Measurements from ENCODE around the gene CACNA1C. TPM values are rescaled to one million over a fixed set of nuclear protein-coding genes. Genes with fewer than 3 reads are reported as not detected.

The CACNA1C gene
- total RNA-seq, 2 donors from 2014 or later, result 0.86 to 6.3 TPM

- H3K4me1 Mint-ChIP-seq, result peaks cover 38% of the 10 kb centered on the region
- no peak overlapping the region for H3K27ac Mint-ChIP-seq
- H3K9me3 ChIP-seq (ENCODE audit: control insufficient read depth, low read length), result no peaks in the 10 kb centered on the region
- no peaks in the 10 kb centered on the region for H3K36me3 Mint-ChIP-seq (ENCODE audit: low read depth)
- TF ChIP-seq CTCF (conservative IDR thresholded peaks at IDR 0.05), result peak; percentile 100
- no peaks in the 10 kb centered on the region for H3K4me1 ChIP-seq (ENCODE audit: control insufficient read depth, insufficient read depth, low read length)
- WGBS, 2 experiments (ENCODE audit: insufficient coverage in 1 of 2, insufficient read length in 1 of 2), result 31 to 55% methylated on average over 2 to 8 of the region's 8 CpGs
- no peaks in the 10 kb centered on the region for H3K27me3 ChIP-seq (ENCODE audit: control insufficient read depth, insufficient read depth, low read length, poor library complexity, severe bottlenecking)
- H3K9me3 Mint-ChIP-seq, result peaks cover 8% of the 10 kb centered on the region
- H3K4me3 Mint-ChIP-seq, result no peak overlapping the region
- H3K4me3 ChIP-seq (ENCODE audit: low read length), result no peak overlapping the region
- H3K27ac ChIP-seq (ENCODE audit: low read depth, low read length), result peak overlapping the region; percentile 14
- H3K36me3 ChIP-seq (ENCODE audit: control insufficient read depth, insufficient read depth, low read length), result no peaks in the 10 kb centered on the region
- peak; percentile 99 for DNase-seq
- no peaks in the 10 kb centered on the region for H3K27me3 Mint-ChIP-seq (ENCODE audit: insufficient read depth)
- no peak overlapping the region for H3K9ac ChIP-seq (ENCODE audit: extremely low read depth, low read length, poor library complexity, severe bottlenecking)
Observed at GRCh38 chr12:2284857-2285256, 232.1 kb downstream of the CACNA1C start.

- no peak for DNase-seq
- no peaks in the 10 kb centered on the region for H3K9me3 ChIP-seq (ENCODE audit: control insufficient read depth, low read length)
- no peak for TF ChIP-seq CTCF (conservative IDR thresholded peaks at IDR 0.05)
- no peak overlapping the region for H3K4me3 Mint-ChIP-seq
- no peak overlapping the region for H3K27ac Mint-ChIP-seq
- 91 to 97% methylated on average over 14 of the region's 14 CpGs for WGBS, 2 experiments (ENCODE audit: insufficient coverage in 1 of 2, insufficient read length in 1 of 2)
- H3K36me3 ChIP-seq (ENCODE audit: control insufficient read depth, insufficient read depth, low read length), result no peaks in the 10 kb centered on the region
- H3K27me3 ChIP-seq (ENCODE audit: control insufficient read depth, insufficient read depth, low read length, poor library complexity, severe bottlenecking), result no peaks in the 10 kb centered on the region
- H3K4me3 ChIP-seq (ENCODE audit: low read length), result no peak overlapping the region
- no peaks in the 10 kb centered on the region for H3K27me3 Mint-ChIP-seq (ENCODE audit: insufficient read depth)
- no peak overlapping the region for H3K9ac ChIP-seq (ENCODE audit: extremely low read depth, low read length, poor library complexity, severe bottlenecking)
- H3K36me3 Mint-ChIP-seq (ENCODE audit: low read depth), result no peaks in the 10 kb centered on the region
- H3K9me3 Mint-ChIP-seq, result peaks cover 8% of the 10 kb centered on the region
- no peaks in the 10 kb centered on the region for H3K4me1 ChIP-seq (ENCODE audit: control insufficient read depth, insufficient read depth, low read length)
- no peak overlapping the region for H3K27ac ChIP-seq (ENCODE audit: low read depth, low read length)
- peaks cover 38% of the 10 kb centered on the region for H3K4me1 Mint-ChIP-seq
Observed at GRCh38 chr12:2285462-2285861, 232.7 kb downstream of the CACNA1C start.

GRCh38 chr12:2286047-2286446 lies 233.3 kb downstream of the CACNA1C start:
- Histone ChIP-seq H3K9me3 (ENCODE audit: control insufficient read depth, low read length) (no peaks in the 10 kb centered on the region), H3K4me3 (ENCODE audit: low read length) (no peak overlapping the region), H3K36me3 (ENCODE audit: control insufficient read depth, insufficient read depth, low read length) (no peaks in the 10 kb centered on the region), H3K27me3 (ENCODE audit: control insufficient read depth, insufficient read depth, low read length, poor library complexity, severe bottlenecking) (no peaks in the 10 kb centered on the region), H3K9ac (ENCODE audit: extremely low read depth, low read length, poor library complexity, severe bottlenecking) (no peak overlapping the region), H3K4me1 (ENCODE audit: control insufficient read depth, insufficient read depth, low read length) (no peaks in the 10 kb centered on the region), H3K27ac (ENCODE audit: low read depth, low read length) (no peak overlapping the region)
- Mint-ChIP-seq H3K36me3 (ENCODE audit: low read depth) (no peaks in the 10 kb centered on the region), H3K27me3 (ENCODE audit: insufficient read depth) (no peaks in the 10 kb centered on the region), H3K27ac (no peak overlapping the region), H3K4me1 (peaks cover 38% of the 10 kb centered on the region), H3K9me3 (peaks cover 5% of the 10 kb centered on the region), H3K4me3 (no peak overlapping the region)
- no peak for TF ChIP-seq CTCF (conservative IDR thresholded peaks at IDR 0.05)
- no peak for DNase-seq
- WGBS, 2 experiments (ENCODE audit: insufficient coverage in 1 of 2, insufficient read length in 1 of 2), result 91 to 93% methylated on average over 5 of the region's 5 CpGs

All from endodermal cell (in vitro differentiated cells).